Bronchial smooth muscle cell (primary cell): ENCODE measurements around the gene C16orf74. TPM values are rescaled to one million over a fixed set of nuclear protein-coding genes. Genes with fewer than 3 reads are reported as not detected.

Experiments
- total RNA-seq: library from RNA; depleted of rRNA; stranded (reverse); fragments of >200 nt; gene quantifications from 2 replicates; pipeline ENCODE4 v1.2.1, GENCODE V29; 2014

Gene C16orf74
- total RNA-seq: 3.9 and 11.5 TPM in 2 replicates

GRCh38 chr16:85750827-85751697, at the start of gene C16orf74:
Gene C16orf74 (minus strand): TSS chr16:85751096. CDS start chr16:85735217, 15,879 bp downstream.

GRCh38 chr16:85799497-85800320, 48.8 kb upstream of the C16orf74 start, which contains the start of the genes COX4I1 and EMC8:
Gene COX4I1 (plus strand): TSS chr16:85799695. CDS start chr16:85801206, 1,511 bp downstream.
Gene EMC8 (minus strand): TSS chr16:85799544. CDS start chr16:85799295, 249 bp downstream.

GRCh38 chr16:85688586-85689284, 62.2 kb downstream of the C16orf74 start, which contains the start of gene GINS2:
Gene GINS2 (minus strand): TSS chr16:85688954. CDS start chr16:85688898, 56 bp downstream.

Other genes starting within 250 kb of the C16orf74 start
- gene GSE1, start 137.8 kb downstream of the C16orf74 start, total RNA-seq: 22.6 and 44.3 TPM in 2 replicates
- gene GINS2, start 62.1 kb downstream of the C16orf74 start, total RNA-seq: 0.77 and 1.9 TPM in 2 replicates
- 19.9 and 24.9 TPM in 2 replicates for gene EMC8, start 48.4 kb upstream of the C16orf74 start, total RNA-seq
- 589 and 687 TPM in 2 replicates for gene COX4I1, start 48.6 kb upstream of the C16orf74 start, total RNA-seq
- gene IRF8, start 148.1 kb upstream of the C16orf74 start, total RNA-seq: not detected in 2 replicates